Measurements from ENCODE around the gene RADIL. TPM values are rescaled to one million over a fixed set of nuclear protein-coding genes. Genes with fewer than 3 reads are reported as not detected.

The RADIL gene
- polyA plus RNA-seq, 1 donor (not counting 4 experiments of a cell fraction or from before 2014, with no cell fraction given), result not detected

DNA sequence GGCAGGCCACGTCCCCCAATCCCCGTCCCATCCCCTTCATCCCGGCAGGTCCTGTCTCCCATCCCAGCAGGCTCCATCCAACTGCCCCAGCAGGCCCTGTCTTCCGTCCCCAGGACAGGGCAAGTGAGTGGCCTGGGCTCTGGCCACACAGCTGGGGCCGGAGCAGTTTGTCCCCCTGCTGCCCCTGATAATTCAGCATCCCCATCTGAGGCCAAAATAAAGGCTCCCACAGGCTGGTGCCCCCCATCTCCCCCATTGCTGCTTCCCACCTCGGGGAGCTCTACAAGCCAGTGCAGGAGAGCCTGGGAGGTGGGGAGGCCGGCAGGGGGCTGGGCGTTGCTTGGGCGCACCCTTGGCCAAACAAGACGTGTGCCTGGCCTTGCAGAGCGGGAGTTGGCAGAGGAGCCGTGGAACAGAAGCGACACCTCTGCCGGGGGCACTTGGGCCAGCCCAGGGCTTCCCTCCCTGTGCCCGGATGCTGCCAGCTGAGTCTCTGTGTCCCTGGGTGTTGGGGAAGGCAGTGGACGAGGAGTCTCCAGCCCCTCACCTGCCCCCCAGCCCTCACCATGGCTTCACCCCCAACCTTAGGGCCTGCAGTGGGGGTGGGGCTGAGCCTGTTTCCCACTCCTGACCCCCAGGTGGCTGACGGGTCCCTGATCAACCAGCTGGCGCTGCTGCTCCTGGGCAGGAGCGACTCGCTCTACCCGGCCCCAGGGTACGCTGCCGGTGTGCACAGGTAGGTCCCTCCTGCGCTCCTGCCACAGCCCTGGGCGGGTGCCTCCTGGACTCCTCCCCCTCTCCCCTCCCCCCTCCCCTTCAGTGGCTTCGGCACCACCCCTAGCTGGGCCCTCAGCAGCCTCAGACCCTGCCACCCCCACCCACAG, 94.1 kb downstream of the RADIL start:
- dilution Hi-C loops (cut with MboI; ENCODE audit: extremely low pct_ligation_motif_present, low sequenced_read_pairs), result no loop called here
- Histone ChIP-seq H3K4me3 (ENCODE audit: control insufficient read depth in 2 of 3, extremely low read depth in 1 of 3, insufficient read depth in 2 of 3, low read depth in 1 of 3, low read length in 3 of 3) (no peak overlapping the region), H2AFZ (ENCODE audit: control insufficient read depth, low read length) (no peak overlapping the region), H3K9ac (ENCODE audit: control insufficient read depth, extremely low read depth, insufficient read depth, low read length) (no peak overlapping the region), H3K27me3 (ENCODE audit: control insufficient read depth, extremely low read depth, insufficient read depth, low read length) (no peaks in the 10 kb centered on the region), H3K79me2 (ENCODE audit: control insufficient read depth, insufficient read depth, low read length) (no peaks in the 10 kb centered on the region), H3K4me2 (ENCODE audit: control insufficient read depth, extremely low read depth, insufficient read depth, low read depth, low read length) (no peak overlapping the region), H3K4me1 (ENCODE audit: control insufficient read depth, extremely low read depth, insufficient read depth, low read length) (no peaks in the 10 kb centered on the region), H3K9me1 (ENCODE audit: control insufficient read depth, extremely low read depth, insufficient read depth, low read length) (no peaks in the 10 kb centered on the region), H3K9me3 (ENCODE audit: control insufficient read depth, low read depth, low read length) (no peaks in the 10 kb centered on the region), H4K20me1 (ENCODE audit: control insufficient read depth, extremely low read depth, insufficient read depth, low read length) (no peaks in the 10 kb centered on the region), H3K36me3 (ENCODE audit: control insufficient read depth in 2 of 2, extremely low read depth in 1 of 2, insufficient read depth in 2 of 2, low read length in 2 of 2) (peaks cover 20 to 45% of the 10 kb centered on the region in 2 experiments), H3K27ac (ENCODE audit: control insufficient read depth, insufficient read depth, low read length) (no peak overlapping the region)
- FAIRE-seq (no peak), DNase-seq (ENCODE audit: low read depth, low spot score) (no peak)
- TF ChIP-seq, protein P1, sequence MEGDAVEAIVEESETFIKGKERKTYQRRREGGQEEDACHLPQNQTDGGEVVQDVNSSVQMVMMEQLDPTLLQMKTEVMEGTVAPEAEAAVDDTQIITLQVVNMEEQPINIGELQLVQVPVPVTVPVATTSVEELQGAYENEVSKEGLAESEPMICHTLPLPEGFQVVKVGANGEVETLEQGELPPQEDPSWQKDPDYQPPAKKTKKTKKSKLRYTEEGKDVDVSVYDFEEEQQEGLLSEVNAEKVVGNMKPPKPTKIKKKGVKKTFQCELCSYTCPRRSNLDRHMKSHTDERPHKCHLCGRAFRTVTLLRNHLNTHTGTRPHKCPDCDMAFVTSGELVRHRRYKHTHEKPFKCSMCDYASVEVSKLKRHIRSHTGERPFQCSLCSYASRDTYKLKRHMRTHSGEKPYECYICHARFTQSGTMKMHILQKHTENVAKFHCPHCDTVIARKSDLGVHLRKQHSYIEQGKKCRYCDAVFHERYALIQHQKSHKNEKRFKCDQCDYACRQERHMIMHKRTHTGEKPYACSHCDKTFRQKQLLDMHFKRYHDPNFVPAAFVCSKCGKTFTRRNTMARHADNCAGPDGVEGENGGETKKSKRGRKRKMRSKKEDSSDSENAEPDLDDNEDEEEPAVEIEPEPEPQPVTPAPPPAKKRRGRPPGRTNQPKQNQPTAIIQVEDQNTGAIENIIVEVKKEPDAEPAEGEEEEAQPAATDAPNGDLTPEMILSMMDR (optimal IDR thresholded peaks at IDR 0.05 in 1 of 3, IDR thresholded peaks at IDR 0.05 in 1 of 3, conservative IDR thresholded peaks at IDR 0.05 in 1 of 3; ENCODE audit: extremely low read depth in 1 of 3, insufficient read depth in 2 of 3, low read length in 3 of 3), result no peak
- no peak for TF ChIP-seq EZH2 (IDR thresholded peaks at IDR 0.05; ENCODE audit: low read length)

DNA sequence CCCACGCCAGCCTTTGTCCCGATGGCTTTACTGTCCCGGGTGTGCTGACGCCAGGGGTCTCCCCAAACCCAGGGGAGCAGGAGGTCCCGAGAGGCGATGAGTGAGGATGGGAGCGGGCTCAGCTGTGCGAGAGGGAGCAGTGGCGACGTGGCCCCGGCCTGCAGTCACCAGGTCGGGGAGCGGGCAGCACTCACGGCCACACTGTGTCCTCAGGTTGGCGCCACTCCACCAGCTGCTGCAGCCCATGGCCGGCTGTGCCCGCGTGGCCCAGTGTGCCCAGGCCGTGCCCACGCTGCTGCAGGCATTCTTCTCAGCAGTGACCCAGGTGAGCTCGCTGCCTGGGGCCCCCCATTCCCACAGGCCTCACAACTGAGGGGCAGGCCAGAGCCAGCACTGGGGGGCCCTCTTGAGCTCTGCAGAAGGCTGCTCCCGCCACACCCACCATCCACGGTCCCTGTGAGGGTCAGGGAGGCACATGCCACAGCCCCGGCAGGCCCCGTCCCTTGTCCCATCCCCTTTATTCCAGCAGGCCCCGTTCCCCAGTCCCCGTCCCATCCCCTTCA, 94.8 kb downstream of the RADIL start:
- Histone ChIP-seq H3K4me2 (ENCODE audit: control insufficient read depth, extremely low read depth, insufficient read depth, low read depth, low read length) (no peak overlapping the region), H3K79me2 (ENCODE audit: control insufficient read depth, insufficient read depth, low read length) (peaks cover under 1% of the 10 kb centered on the region), H3K27ac (ENCODE audit: control insufficient read depth, insufficient read depth, low read length) (no peak overlapping the region), H2AFZ (ENCODE audit: control insufficient read depth, low read length) (no peak overlapping the region), H3K9me3 (ENCODE audit: control insufficient read depth, low read depth, low read length) (no peaks in the 10 kb centered on the region), H3K9ac (ENCODE audit: control insufficient read depth, extremely low read depth, insufficient read depth, low read length) (no peak overlapping the region), H3K4me1 (ENCODE audit: control insufficient read depth, extremely low read depth, insufficient read depth, low read length) (no peaks in the 10 kb centered on the region), H3K4me3 (ENCODE audit: control insufficient read depth in 2 of 3, extremely low read depth in 1 of 3, insufficient read depth in 2 of 3, low read depth in 1 of 3, low read length in 3 of 3) (no peak overlapping the region), H4K20me1 (ENCODE audit: control insufficient read depth, extremely low read depth, insufficient read depth, low read length) (no peaks in the 10 kb centered on the region), H3K27me3 (ENCODE audit: control insufficient read depth, extremely low read depth, insufficient read depth, low read length) (no peaks in the 10 kb centered on the region), H3K36me3 (ENCODE audit: control insufficient read depth in 2 of 2, extremely low read depth in 1 of 2, insufficient read depth in 2 of 2, low read length in 2 of 2) (peaks cover 27 to 50% of the 10 kb centered on the region in 2 experiments), H3K9me1 (ENCODE audit: control insufficient read depth, extremely low read depth, insufficient read depth, low read length) (no peaks in the 10 kb centered on the region)
- no peak for TF ChIP-seq EZH2 (IDR thresholded peaks at IDR 0.05; ENCODE audit: low read length)
- TF ChIP-seq, protein P1 (optimal IDR thresholded peaks at IDR 0.05 in 1 of 3, IDR thresholded peaks at IDR 0.05 in 1 of 3, conservative IDR thresholded peaks at IDR 0.05 in 1 of 3; ENCODE audit: extremely low read depth in 1 of 3, insufficient read depth in 2 of 3, low read length in 3 of 3), result no peak
- FAIRE-seq (no peak), DNase-seq (ENCODE audit: low read depth, low spot score) (no peak)
- dilution Hi-C loops (cut with MboI; ENCODE audit: extremely low pct_ligation_motif_present, low sequenced_read_pairs), result no loop called here

Measured in keratinocyte (primary cell).